SK-N-SH treated with all-trans-retinoic acid at 6 μM for 48 hours (cell line): ENCODE data around the gene MVB12B.
A peak's percentile ranks its signal among the peaks of the same experiment; 100 is the strongest.

ENCODE experiments used
- ATAC-seq: fragments of 200-7000 bp; cut with Tn5 transposase; 3 replicates; pipeline ENCODE4 v1.9.1; 2020; ENCODE audit warnings: mild to moderate bottlenecking, moderate library complexity
- ARNTL ChIP-seq: fragments of 450-650 bp; formaldehyde crosslinking; IDR thresholded peaks from 2 replicates; pipeline ENCODE4 v1.5.0; 2020; ENCODE audit warnings: low read depth, mild to moderate bottlenecking, moderate library complexity, borderline replicate concordance
- BACH2 ChIP-seq: fragments of 250-450 bp; sonication (Bioruptor Pico); IDR thresholded peaks from 2 replicates; pipeline ENCODE4 v1.9.0; 2021; ENCODE audit warnings: mild to moderate bottlenecking, borderline replicate concordance
- CREB5 ChIP-seq: fragments of 250-450 bp; sonication (Bioruptor Pico); IDR thresholded peaks from 2 replicates; pipeline ENCODE4 v1.5.1; 2020; ENCODE audit warnings: low read depth, mild to moderate bottlenecking, moderate library complexity
- CSRNP3 ChIP-seq: fragments of 250-450 bp; sonication (Bioruptor Pico); IDR thresholded peaks from 2 replicates; pipeline ENCODE4 v1.5.1; 2021; ENCODE audit warnings: mild to moderate bottlenecking, moderate library complexity
- ESRRG ChIP-seq: fragments of 250-450 bp; sonication (Bioruptor Pico); IDR thresholded peaks from 2 replicates; pipeline ENCODE4 v1.6.1; 2021; ENCODE audit warnings: mild to moderate bottlenecking
- GLIS3 ChIP-seq: fragments of 250-450 bp; sonication (Bioruptor Pico); IDR thresholded peaks from 2 replicates; pipeline ENCODE4 v1.5.0; 2020; ENCODE audit warnings: mild to moderate bottlenecking, moderate library complexity
- OSR1 ChIP-seq: fragments of 250-450 bp; sonication (Bioruptor Pico); IDR thresholded peaks from 2 replicates; pipeline ENCODE4 v1.8.0; 2022; ENCODE audit warnings: moderate library complexity, mild to moderate bottlenecking, inconsistent platforms
- PATZ1 ChIP-seq: fragments of 250-450 bp; sonication (Bioruptor Pico); IDR thresholded peaks from 2 replicates; pipeline ENCODE4 v1.8.0; 2020; ENCODE audit warnings: mild to moderate bottlenecking, moderate library complexity, borderline replicate concordance
- POU6F1 ChIP-seq: fragments of 250-450 bp; sonication (Bioruptor Pico); IDR thresholded peaks from 2 replicates; pipeline ENCODE4 v1.8.0; 2021; ENCODE audit warnings: low read depth, mild to moderate bottlenecking, moderate library complexity, borderline replicate concordance
- PPARA ChIP-seq: fragments of 250-450 bp; sonication (Bioruptor Pico); IDR thresholded peaks from 2 replicates; pipeline ENCODE4 v1.5.0; 2020; ENCODE audit warnings: mild to moderate bottlenecking, borderline replicate concordance
- SNAI2 ChIP-seq: fragments of 250-450 bp; sonication (Bioruptor Pico); IDR thresholded peaks from 2 replicates; pipeline ENCODE4 v1.5.0; 2020; ENCODE audit warnings: mild to moderate bottlenecking, moderate library complexity
- TCF4 ChIP-seq: fragments of 250-450 bp; sonication (Bioruptor Pico); IDR thresholded peaks from 2 replicates; pipeline ENCODE4 v1.8.0; 2021; ENCODE audit warnings: mild to moderate bottlenecking, moderate library complexity, borderline replicate concordance
- TOX ChIP-seq: fragments of 250-450 bp; sonication (Bioruptor Pico); IDR thresholded peaks from 2 replicates; pipeline ENCODE4 v1.8.0; 2021; ENCODE audit warnings: mild to moderate bottlenecking, moderate library complexity, borderline replicate concordance
- TSHZ2 ChIP-seq: fragments of 250-450 bp; sonication (Bioruptor Pico); IDR thresholded peaks from 2 replicates; pipeline ENCODE4 v1.5.0; 2020; ENCODE audit warnings: mild to moderate bottlenecking, moderate library complexity
- ZC3H10 ChIP-seq: fragments of 250-450 bp; sonication (Bioruptor Pico); IDR thresholded peaks from 2 replicates; pipeline ENCODE4 v1.5.1; 2021; ENCODE audit warnings: mild to moderate bottlenecking, moderate library complexity
- ZFP3 ChIP-seq: fragments of 250-450 bp; sonication (Bioruptor Pico); IDR thresholded peaks from 2 replicates; pipeline ENCODE4 v1.5.0; 2020; ENCODE audit warnings: mild to moderate bottlenecking, moderate library complexity
- ZFP30 ChIP-seq: fragments of 450-650 bp; formaldehyde crosslinking; IDR thresholded peaks from 2 replicates; pipeline ENCODE4 v1.5.0; 2022; ENCODE audit warnings: mild to moderate bottlenecking, moderate library complexity
- ZNF70 ChIP-seq: fragments of 450-650 bp; formaldehyde crosslinking; IDR thresholded peaks from 2 replicates; pipeline ENCODE4 v1.5.0; 2020; ENCODE audit warnings: mild to moderate bottlenecking, moderate library complexity

MVB12B gene

GRCh38 chr9:126391713-126392661, 65.4 kb downstream of the MVB12B start (continued):
- TF ChIP-seq ZFP30 (CRISPR knock-in tag) (no peak), SNAI2 (CRISPR knock-in tag) (no peak), POU6F1 (CRISPR knock-in tag) (no peak), BACH2 (CRISPR knock-in tag) (no peak), ARNTL (CRISPR knock-in tag) (no peak)

GRCh38 chr9:126392662-126393371, 66.2 kb downstream of the MVB12B start:
- TF ChIP-seq ZFP3 (CRISPR knock-in tag) (no peak), CSRNP3 (CRISPR knock-in tag) (no peak), ARNTL (CRISPR knock-in tag) (no peak), BACH2 (CRISPR knock-in tag) (no peak), TSHZ2 (CRISPR knock-in tag) (no peak), TOX (CRISPR knock-in tag) (no peak), POU6F1 (CRISPR knock-in tag) (no peak), ZC3H10 (CRISPR knock-in tag) (no peak)
- peak; percentile 31; the same call in 2 of the 3 replicates for ATAC-seq

- no peak for ATAC-seq
- TF ChIP-seq POU6F1 (CRISPR knock-in tag), result no peak
- TF ChIP-seq CREB5 (CRISPR knock-in tag), result no peak
- TF ChIP-seq ZNF70 (CRISPR knock-in tag), result no peak
- no peak for TF ChIP-seq OSR1
- TF ChIP-seq GLIS3, result no peak
- no peak for TF ChIP-seq ZFP3 (CRISPR knock-in tag)
- no peak for TF ChIP-seq PATZ1 (CRISPR knock-in tag)
- no peak for TF ChIP-seq TCF4 (CRISPR knock-in tag)
- TF ChIP-seq ZC3H10 (CRISPR knock-in tag), result no peak
- no peak for TF ChIP-seq PPARA (CRISPR knock-in tag)
- TF ChIP-seq ESRRG (CRISPR knock-in tag), result no peak
- TF ChIP-seq ARNTL (CRISPR knock-in tag), result no peak
- TF ChIP-seq ZFP30 (CRISPR knock-in tag), result no peak
- no peak for TF ChIP-seq TSHZ2 (CRISPR knock-in tag)
Measured at GRCh38 chr9:126393876-126394275, 67.2 kb downstream of the MVB12B start.
